HEK293T (cell line): ENCODE measurements around the gene POLDIP3.
"Not testable (repeated sequence)": the region's sequence is repeated elsewhere in the genome, so short reads cannot be mapped to it uniquely, and the experiment has no call there.

Source experiments
- ARNT ChIP-seq: fragments of 450-650 bp; IDR thresholded peaks from 2 replicates; pipeline ENCODE4 v1.6.1; 2017; ENCODE audit warnings: mild to moderate bottlenecking
- BHLHE40 ChIP-seq: fragments of 450-650 bp; IDR thresholded peaks from 2 replicates; pipeline ENCODE4 v1.6.1; 2016; ENCODE audit warnings: mild to moderate bottlenecking, moderate library complexity, borderline replicate concordance
- CTBP1 ChIP-seq: fragments of 450-650 bp; IDR thresholded peaks from 2 replicates; pipeline ENCODE4 v1.6.1; 2016; ENCODE audit warnings: borderline replicate concordance
- ELF4 ChIP-seq: fragments of 450-650 bp; IDR thresholded peaks from 2 replicates; pipeline ENCODE4 v1.6.1; 2017; ENCODE audit warnings: antibody characterized with exemption
- FOXA1 ChIP-seq: fragments of 450-650 bp; IDR thresholded peaks from 2 replicates; pipeline ENCODE4 v1.6.1; 2016; ENCODE audit warnings: mild to moderate bottlenecking
- FOXK2 ChIP-seq: fragments of 450-650 bp; IDR thresholded peaks from 2 replicates; pipeline ENCODE4 v1.6.1; 2016; ENCODE audit warnings: mild to moderate bottlenecking
- FOXM1 ChIP-seq: fragments of 450-650 bp; IDR thresholded peaks from 2 replicates; pipeline ENCODE4 v1.6.1; 2017; ENCODE audit warnings: mild to moderate bottlenecking, borderline replicate concordance
- HDGF ChIP-seq: fragments of 450-650 bp; IDR thresholded peaks from 2 replicates; pipeline ENCODE4 v1.6.1; 2017; ENCODE audit warnings: antibody characterized with exemption, borderline replicate concordance
- L3MBTL2 ChIP-seq: fragments of 450-650 bp; conservative IDR thresholded peaks from 2 replicates; pipeline ENCODE4 v1.6.1; 2016; ENCODE audit warnings: mild to moderate bottlenecking
- SP1 ChIP-seq: fragments of 450-650 bp; IDR thresholded peaks from 2 replicates; pipeline ENCODE4 v1.6.1; 2017
- SUZ12 ChIP-seq: fragments of 450-650 bp; IDR thresholded peaks from 2 replicates; pipeline ENCODE4 v1.6.1; 2016; ENCODE audit warnings: mild to moderate bottlenecking
- TARDBP ChIP-seq: fragments of 450-650 bp; IDR thresholded peaks from 2 replicates; pipeline ENCODE4 v1.6.1; 2016
- ZNF384 ChIP-seq: fragments of 450-650 bp; IDR thresholded peaks from 2 replicates; pipeline ENCODE4 v1.6.1; 2016
- TF ChIP-seq, protein P1 (sequence below): fragments of 450-650 bp; IDR thresholded peaks from 2 replicates; pipeline ENCODE4 v1.6.1; 2016

DNA sequence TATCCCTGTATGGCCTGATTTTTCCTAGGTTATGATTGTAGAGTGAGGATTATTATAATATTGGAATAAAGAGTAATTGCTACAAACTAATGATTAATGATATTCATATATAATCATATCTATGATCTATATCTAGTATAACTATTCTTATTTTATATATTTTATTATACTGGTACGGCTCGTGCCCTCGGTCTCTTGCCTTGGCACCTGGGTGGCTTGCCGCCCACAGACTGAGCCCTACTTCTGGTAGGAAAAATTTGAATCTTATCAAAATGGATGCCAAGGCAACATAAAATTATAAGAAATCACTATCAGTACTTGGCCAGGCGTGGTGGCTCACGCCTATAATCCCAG is 62.4 kb downstream of the POLDIP3 start:
- TF ChIP-seq BHLHE40, SP1, FOXK2, ELF4, CTBP1, ZNF384, FOXM1, SUZ12, FOXA1, ARNT, HDGF, L3MBTL2, TARDBP: not testable (repeated sequence)
- TF ChIP-seq, protein P1, sequence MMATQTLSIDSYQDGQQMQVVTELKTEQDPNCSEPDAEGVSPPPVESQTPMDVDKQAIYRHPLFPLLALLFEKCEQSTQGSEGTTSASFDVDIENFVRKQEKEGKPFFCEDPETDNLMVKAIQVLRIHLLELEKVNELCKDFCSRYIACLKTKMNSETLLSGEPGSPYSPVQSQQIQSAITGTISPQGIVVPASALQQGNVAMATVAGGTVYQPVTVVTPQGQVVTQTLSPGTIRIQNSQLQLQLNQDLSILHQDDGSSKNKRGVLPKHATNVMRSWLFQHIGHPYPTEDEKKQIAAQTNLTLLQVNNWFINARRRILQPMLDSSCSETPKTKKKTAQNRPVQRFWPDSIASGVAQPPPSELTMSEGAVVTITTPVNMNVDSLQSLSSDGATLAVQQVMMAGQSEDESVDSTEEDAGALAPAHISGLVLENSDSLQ: not testable (repeated sequence)
